Measurements from ENCODE around the gene AGK.
"Not testable (repeated sequence)": the region's sequence is repeated elsewhere in the genome, so short reads cannot be mapped to it uniquely, and the experiment has no call there.

The AGK gene

DNA sequence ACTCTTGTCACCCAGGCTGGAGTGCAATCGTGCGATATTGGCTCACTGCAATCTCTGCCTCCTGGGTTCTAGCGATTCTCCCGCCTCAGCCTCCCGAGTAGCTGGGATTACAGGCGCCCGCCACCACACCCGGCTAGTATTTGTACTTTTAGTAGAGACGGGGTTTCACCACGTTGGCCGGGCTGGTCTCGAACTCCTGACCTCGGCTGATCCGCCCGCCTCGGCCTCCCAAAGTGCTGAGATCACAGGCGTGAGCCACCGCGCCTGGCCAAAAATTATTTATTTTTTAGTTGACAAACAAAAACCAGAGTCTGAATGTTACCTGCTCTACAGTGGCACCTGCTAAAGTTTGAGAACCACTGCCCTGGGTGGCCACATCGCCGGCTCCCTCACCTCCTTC lies 96.5 kb downstream of the AGK start:
- H3K27ac ChIP-seq (ENCODE audit: low read depth, low read length); H3K27me3 ChIP-seq (ENCODE audit: insufficient read depth, low read length); H3K4me1 ChIP-seq (ENCODE audit: insufficient read depth, low read length); H3K4me3 ChIP-seq (ENCODE audit: low read length); H3K9ac ChIP-seq (ENCODE audit: low read depth, low read length); H3K9me3 ChIP-seq (ENCODE audit: insufficient read depth, low read depth, low read length): not testable (repeated sequence)
- WGBS = 96% methylated on average over 21 of the region's 21 CpGs
- H3K36me3 ChIP-seq (ENCODE audit: insufficient read depth, low read length) = peaks cover 54% of the 10 kb centered on the region

DNA sequence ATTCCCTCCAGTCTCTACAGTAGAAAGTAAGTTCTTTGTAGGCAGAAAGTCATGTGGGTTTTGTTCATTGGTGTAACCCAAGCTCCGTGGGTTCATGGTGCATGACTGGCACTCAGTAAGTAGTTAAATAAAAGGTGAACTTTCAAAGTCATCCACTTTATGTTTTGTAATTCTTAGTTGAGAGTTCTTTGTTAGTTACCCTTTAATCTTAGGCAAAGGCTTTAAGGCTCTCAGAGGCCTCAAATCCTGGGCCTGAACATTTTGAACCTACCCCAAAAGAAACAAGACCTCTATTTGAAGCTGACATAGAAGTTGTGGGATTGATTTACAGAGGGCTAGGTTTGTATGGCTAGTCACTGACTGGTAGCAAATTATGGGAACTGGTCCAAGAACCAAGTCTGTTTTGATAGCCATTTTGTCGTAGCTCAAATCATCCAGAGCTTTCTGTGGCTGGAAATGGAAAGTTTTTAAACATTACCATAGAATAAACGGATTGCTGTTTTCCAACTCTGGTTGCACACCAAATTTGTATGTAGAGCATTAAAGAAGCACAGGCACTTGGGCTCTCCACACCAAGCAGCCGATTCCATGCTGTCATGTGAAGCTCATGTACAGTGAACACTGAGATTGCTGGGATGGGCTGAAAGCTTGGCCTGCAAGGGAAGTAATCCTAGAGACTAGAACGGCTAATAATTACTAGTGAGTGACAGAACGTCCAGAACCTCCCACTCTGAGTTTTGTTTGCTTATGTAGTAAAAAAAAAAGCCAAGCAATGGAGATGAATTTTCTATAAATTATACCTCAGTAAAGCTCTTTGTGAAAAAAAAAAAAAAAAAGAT lies 97.3 kb downstream of the AGK start:
- Histone ChIP-seq H3K4me1 (ENCODE audit: insufficient read depth, low read length) (peaks cover 6% of the 10 kb centered on the region; the same call in 1 of the 2 replicates), H3K4me3 (ENCODE audit: low read length) (no peak overlapping the region), H3K9me3 (ENCODE audit: insufficient read depth, low read depth, low read length) (no peaks in the 10 kb centered on the region), H3K9ac (ENCODE audit: low read depth, low read length) (no peak overlapping the region), H3K36me3 (ENCODE audit: insufficient read depth, low read length) (peaks cover 51% of the 10 kb centered on the region), H3K27ac (ENCODE audit: low read depth, low read length) (no peak overlapping the region), H3K27me3 (ENCODE audit: insufficient read depth, low read length) (no peaks in the 10 kb centered on the region)
- WGBS = 95% methylated on average over 6 of the region's 6 CpGs

DNA sequence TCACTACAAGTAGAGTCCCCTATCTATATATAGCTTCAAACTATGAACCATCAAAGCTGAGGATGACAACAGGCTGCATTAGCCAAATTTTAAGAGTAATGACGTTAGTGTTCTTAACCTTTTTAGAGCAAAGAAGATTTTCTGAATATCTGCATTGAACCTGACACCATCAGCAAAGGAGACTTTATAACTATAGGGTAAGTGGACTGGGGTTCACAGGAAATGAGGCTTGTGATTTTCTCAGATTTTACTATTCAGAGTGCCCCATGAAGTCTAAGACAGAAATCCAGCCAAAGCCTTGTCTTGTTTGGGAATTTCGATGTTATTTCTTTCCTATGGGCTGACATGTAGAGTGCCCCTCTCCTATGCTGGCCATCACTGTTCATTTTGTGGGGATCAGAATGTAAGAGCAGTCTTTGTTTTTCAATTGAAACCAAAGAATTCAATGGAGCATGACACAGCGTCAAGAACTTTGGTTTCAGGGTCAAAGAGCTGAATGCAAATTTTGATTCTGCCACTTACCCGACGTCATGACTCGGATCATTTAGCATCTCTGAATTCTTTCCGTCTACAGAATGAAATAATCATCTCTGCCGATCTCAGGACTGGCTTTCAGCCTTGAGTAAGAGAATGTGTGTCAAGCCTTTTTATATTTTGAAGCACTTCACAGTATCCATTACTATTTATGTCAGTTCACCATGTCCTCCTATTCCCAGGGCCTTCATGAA lies 98.1 kb downstream of the AGK start:
- H3K4me1 ChIP-seq (ENCODE audit: insufficient read depth, low read length) = peaks cover 9% of the 10 kb centered on the region; the same call in 1 of the 2 replicates
- no peak overlapping the region for H3K27ac ChIP-seq (ENCODE audit: low read depth, low read length)
- no peaks in the 10 kb centered on the region for H3K27me3 ChIP-seq (ENCODE audit: insufficient read depth, low read length)
- no peak overlapping the region for H3K9ac ChIP-seq (ENCODE audit: low read depth, low read length)
- H3K9me3 ChIP-seq (ENCODE audit: insufficient read depth, low read depth, low read length) = no peaks in the 10 kb centered on the region
- peaks cover 51% of the 10 kb centered on the region for H3K36me3 ChIP-seq (ENCODE audit: insufficient read depth, low read length)
- H3K4me3 ChIP-seq (ENCODE audit: low read length) = no peak overlapping the region
- WGBS = 86% methylated on average over 8 of the region's 8 CpGs

DNA sequence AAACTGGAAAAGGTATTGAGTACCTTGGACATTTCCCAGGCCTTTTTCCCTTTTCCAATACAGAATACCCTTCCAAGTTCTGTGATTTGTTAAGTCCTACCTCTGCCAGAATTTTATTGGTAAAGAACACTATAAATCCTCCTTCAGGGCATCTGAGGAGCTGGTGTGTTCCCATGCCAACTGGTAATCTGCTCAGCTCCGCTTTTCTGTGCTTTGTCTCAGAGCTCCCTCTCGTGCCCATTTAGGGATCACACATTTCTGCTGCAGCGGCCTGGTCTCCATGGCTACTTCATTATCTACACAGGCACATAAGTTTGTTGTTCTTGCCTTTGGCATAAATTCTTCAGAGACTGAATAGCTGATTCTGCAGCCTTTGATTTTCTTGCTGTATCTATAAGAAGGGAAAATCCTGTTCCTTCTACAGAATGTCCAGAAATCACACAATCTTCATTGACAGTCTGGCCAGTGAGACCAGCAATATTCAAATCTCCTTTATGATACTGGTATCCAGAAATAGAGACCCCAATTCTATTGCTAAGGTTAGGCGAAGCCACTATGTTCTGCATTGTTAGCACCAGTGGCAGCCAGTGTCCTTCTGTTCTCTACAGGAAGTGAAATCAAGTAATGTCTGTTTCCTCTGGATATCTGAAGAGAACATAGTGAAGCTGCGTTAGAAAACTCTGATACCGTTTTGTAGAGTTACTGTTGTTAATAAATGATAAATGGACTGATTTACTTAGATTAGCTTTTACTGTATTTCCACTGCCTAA lies 98.8 kb downstream of the AGK start:
- Histone ChIP-seq H3K27me3 (ENCODE audit: insufficient read depth, low read length) (no peaks in the 10 kb centered on the region), H3K4me3 (ENCODE audit: low read length) (no peak overlapping the region), H3K36me3 (ENCODE audit: insufficient read depth, low read length) (peaks cover 46% of the 10 kb centered on the region), H3K27ac (ENCODE audit: low read depth, low read length) (no peak overlapping the region), H3K9me3 (ENCODE audit: insufficient read depth, low read depth, low read length) (no peaks in the 10 kb centered on the region), H3K4me1 (ENCODE audit: insufficient read depth, low read length) (peaks cover 15% of the 10 kb centered on the region), H3K9ac (ENCODE audit: low read depth, low read length) (no peak overlapping the region)
- 57% methylated on average over 6 of the region's 6 CpGs for WGBS

DNA sequence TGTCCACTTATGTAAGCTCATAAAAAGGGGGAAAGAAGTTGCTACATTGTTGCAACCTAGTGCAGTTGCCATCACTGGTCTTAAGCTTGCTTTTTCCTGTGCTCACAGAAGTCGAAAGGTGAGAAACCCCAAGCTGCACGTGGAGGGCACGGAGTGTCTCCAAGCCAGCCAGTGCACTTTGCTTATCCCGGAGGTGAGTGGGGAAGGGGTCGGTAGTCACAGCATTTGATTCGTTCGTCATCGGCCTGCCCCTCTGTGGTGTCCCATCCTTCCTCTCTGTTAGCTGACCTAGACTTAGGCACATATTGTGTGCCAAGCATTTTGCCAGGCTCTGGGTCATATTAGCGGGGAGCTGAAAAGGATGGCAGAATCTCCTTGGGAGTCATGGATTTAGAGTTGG lies 100.2 kb downstream of the AGK start:
- H3K27ac ChIP-seq (ENCODE audit: low read depth, low read length) = no peak overlapping the region
- H3K27me3 ChIP-seq (ENCODE audit: insufficient read depth, low read length) = no peaks in the 10 kb centered on the region
- H3K4me3 ChIP-seq (ENCODE audit: low read length) = no peak overlapping the region
- peaks cover 15% of the 10 kb centered on the region for H3K4me1 ChIP-seq (ENCODE audit: insufficient read depth, low read length)
- no peak overlapping the region for H3K9ac ChIP-seq (ENCODE audit: low read depth, low read length)
- 95% methylated on average over 9 of the region's 9 CpGs for WGBS
- no peaks in the 10 kb centered on the region for H3K9me3 ChIP-seq (ENCODE audit: insufficient read depth, low read depth, low read length)
- H3K36me3 ChIP-seq (ENCODE audit: insufficient read depth, low read length) = peaks cover 55% of the 10 kb centered on the region

DNA sequence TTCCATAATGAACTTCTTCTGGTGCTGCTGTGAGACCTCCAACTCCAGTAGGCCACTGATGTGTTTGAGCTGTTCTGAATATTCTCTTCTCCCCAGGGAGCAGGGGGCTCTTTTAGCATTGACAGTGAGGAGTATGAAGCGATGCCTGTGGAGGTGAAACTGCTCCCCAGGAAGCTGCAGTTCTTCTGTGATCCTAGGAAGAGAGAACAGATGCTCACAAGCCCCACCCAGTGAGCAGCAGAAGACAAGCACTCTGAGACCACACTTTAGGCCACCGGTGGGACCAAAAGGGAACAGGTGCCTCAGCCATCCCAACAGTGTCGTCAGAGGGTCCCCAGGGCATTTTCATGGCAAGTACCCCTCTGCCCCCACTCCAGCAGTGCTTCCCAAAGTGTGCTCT lies 101.5 kb downstream of the AGK start:
- peaks cover 60% of the 10 kb centered on the region for H3K36me3 ChIP-seq (ENCODE audit: insufficient read depth, low read length)
- H3K9me3 ChIP-seq (ENCODE audit: insufficient read depth, low read depth, low read length) = no peaks in the 10 kb centered on the region
- peaks cover 15% of the 10 kb centered on the region for H3K4me1 ChIP-seq (ENCODE audit: insufficient read depth, low read length)
- H3K9ac ChIP-seq (ENCODE audit: low read depth, low read length) = no peak overlapping the region
- peak overlapping the region; percentile 34; the same call in 1 of the 2 replicates for H3K27ac ChIP-seq (ENCODE audit: low read depth, low read length)
- WGBS = 53% methylated on average over 3 of the region's 3 CpGs
- H3K27me3 ChIP-seq (ENCODE audit: insufficient read depth, low read length) = no peaks in the 10 kb centered on the region
- no peak overlapping the region for H3K4me3 ChIP-seq (ENCODE audit: low read length)

DNA sequence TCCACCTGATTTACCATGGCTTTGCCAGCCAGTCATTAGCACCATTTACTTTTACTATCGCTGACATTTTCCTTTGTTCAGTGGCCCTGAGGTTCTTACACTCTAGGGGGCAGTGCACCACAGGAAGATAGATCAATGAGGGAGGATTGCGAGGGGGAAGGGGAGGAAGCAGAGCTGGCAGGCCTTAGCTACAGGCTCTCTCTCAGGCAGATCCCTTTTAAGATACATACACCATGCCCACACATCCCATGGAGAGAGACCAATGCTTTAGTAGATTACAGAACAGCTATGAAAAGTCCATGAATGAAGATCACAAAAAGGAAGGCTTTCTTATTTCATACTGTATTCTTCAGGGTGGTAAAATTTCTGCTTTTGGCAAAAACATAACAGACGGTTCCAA lies 103.3 kb downstream of the AGK start:
- Histone ChIP-seq H3K36me3 (ENCODE audit: insufficient read depth, low read length) (peaks cover 60% of the 10 kb centered on the region), H3K27me3 (ENCODE audit: insufficient read depth, low read length) (no peaks in the 10 kb centered on the region), H3K4me3 (ENCODE audit: low read length) (no peak overlapping the region), H3K9ac (ENCODE audit: low read depth, low read length) (no peak overlapping the region), H3K27ac (ENCODE audit: low read depth, low read length) (no peak overlapping the region), H3K4me1 (ENCODE audit: insufficient read depth, low read length) (peaks cover 15% of the 10 kb centered on the region), H3K9me3 (ENCODE audit: insufficient read depth, low read depth, low read length) (no peaks in the 10 kb centered on the region)
- WGBS = 0% methylated on average over 1 of the region's 3 CpGs

DNA sequence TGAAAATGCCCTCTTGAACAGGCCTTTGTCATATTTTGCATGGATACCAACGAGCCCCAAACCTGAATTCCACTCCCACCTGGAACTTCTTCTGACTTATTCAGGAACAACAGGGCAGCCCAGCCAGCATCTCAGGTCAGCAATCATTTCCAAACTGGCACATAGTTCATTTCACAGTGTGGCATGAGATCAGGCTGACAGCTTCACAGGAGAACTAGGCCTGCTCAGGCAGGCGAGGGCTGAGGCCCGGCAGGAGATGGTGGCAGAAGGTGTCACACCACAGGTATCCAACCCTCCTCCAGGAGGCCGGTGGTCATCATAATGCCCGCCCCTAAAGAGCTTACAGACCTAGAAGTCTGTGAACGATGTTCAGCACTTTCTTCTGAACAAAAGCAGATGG lies 108.3 kb downstream of the AGK start:
- no peak overlapping the region for H3K4me3 ChIP-seq (ENCODE audit: low read length)
- H3K36me3 ChIP-seq (ENCODE audit: insufficient read depth, low read length) = peaks cover 67% of the 10 kb centered on the region
- 95% methylated on average over 6 of the region's 6 CpGs for WGBS
- no peak overlapping the region for H3K9ac ChIP-seq (ENCODE audit: low read depth, low read length)
- H3K4me1 ChIP-seq (ENCODE audit: insufficient read depth, low read length) = peaks cover 5% of the 10 kb centered on the region
- H3K27ac ChIP-seq (ENCODE audit: low read depth, low read length) = no peak overlapping the region
- H3K9me3 ChIP-seq (ENCODE audit: insufficient read depth, low read depth, low read length) = no peaks in the 10 kb centered on the region
- no peaks in the 10 kb centered on the region for H3K27me3 ChIP-seq (ENCODE audit: insufficient read depth, low read length)

DNA sequence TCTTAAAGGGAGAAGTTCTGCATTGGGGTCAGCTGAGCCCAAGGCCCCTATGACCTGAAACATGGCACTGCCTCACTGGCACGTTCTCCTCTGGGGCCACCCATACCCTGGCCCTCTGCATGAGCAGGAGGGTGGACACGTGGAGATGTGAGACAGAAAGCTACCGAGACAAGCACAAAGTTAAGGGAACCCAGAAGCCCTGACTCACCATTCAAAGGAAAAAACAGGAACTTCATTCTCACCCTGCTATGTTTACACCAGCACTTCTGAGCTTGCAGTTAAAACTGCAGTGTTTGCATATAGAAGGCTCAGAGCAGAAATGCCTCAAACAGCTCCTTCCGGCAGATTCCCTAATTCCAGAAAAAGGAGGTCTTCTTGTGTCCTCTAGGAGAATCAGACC lies 109.0 kb downstream of the AGK start:
- 94% methylated on average over 4 of the region's 4 CpGs for WGBS
- H3K36me3 ChIP-seq (ENCODE audit: insufficient read depth, low read length) = peaks cover 72% of the 10 kb centered on the region
- no peaks in the 10 kb centered on the region for H3K27me3 ChIP-seq (ENCODE audit: insufficient read depth, low read length)
- H3K27ac ChIP-seq (ENCODE audit: low read depth, low read length) = no peak overlapping the region
- H3K9ac ChIP-seq (ENCODE audit: low read depth, low read length) = no peak overlapping the region
- no peaks in the 10 kb centered on the region for H3K9me3 ChIP-seq (ENCODE audit: insufficient read depth, low read depth, low read length)
- no peaks in the 10 kb centered on the region for H3K4me1 ChIP-seq (ENCODE audit: insufficient read depth, low read length)
- no peak overlapping the region for H3K4me3 ChIP-seq (ENCODE audit: low read length)

DNA sequence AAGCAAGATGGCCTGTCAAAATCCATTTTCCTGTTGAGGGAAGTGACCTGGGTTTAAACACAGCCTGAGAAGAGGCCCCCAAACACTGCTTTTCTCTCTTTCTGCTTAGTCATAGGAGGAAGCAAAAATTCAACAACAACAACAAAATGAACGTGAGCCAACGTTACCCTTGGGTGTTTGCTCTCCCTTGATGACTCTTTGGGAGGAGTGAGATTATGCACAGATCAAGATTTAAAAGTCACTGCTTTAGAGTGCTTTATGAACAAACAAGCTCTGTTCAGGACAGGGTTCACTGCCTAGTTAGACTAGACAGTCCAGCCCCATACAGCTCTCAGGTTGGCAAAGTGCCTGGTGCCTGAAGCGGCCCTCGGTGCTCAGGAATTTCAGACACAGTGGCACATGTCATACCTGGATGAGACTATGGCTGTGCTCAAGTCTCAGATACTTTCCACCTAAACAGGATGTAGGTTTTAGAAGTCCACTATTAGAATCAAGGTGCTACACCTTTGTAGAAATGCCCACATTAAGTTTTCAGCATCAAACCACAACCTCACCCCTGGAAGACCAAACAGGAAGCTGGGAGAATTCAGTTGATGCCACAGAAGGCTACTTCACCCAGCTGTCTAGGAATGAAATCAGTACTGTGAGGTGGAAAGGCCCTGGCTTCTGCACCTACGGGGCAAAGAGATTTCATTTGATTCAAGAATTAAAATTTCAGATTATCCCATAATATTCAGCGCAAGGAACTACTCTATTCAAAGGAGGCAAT lies 112.1 kb downstream of the AGK start:
- no peaks in the 10 kb centered on the region for H3K4me1 ChIP-seq (ENCODE audit: insufficient read depth, low read length)

More for the DNA sequence above, 112.1 kb downstream of the AGK start:
- 86% methylated on average over 6 of the region's 6 CpGs for WGBS
- Histone ChIP-seq H3K36me3 (ENCODE audit: insufficient read depth, low read length) (peaks cover 72% of the 10 kb centered on the region), H3K9me3 (ENCODE audit: insufficient read depth, low read depth, low read length) (no peaks in the 10 kb centered on the region), H3K4me3 (ENCODE audit: low read length) (no peak overlapping the region), H3K27ac (ENCODE audit: low read depth, low read length) (no peak overlapping the region), H3K27me3 (ENCODE audit: insufficient read depth, low read length) (no peaks in the 10 kb centered on the region), H3K9ac (ENCODE audit: low read depth, low read length) (no peak overlapping the region)
